Caco-2 (cell line): ENCODE results near the gene SCYL1. TPM values are rescaled to one million over a fixed set of nuclear protein-coding genes. Genes with fewer than 3 reads are reported as not detected.

Experiments
- BruUV-seq: library from RNA; stranded (reverse); fragments of 400-500 nt; replicated peaks from 2 replicates; lab custom pipeline; 2021; lab: Mats Ljungman, UMichigan
- CTCF ChIA-PET: fragments of 300-600 bp; sonication (Branson Sonifier 250); formaldehyde crosslinking; loops from one replicate; lab custom pipeline; 2022; ENCODE audit warnings: antibody characterized with exemption; lab: Charles Lee
- POLR2A ChIA-PET: fragments of 300-600 bp; sonication (Branson Sonifier 250); formaldehyde crosslinking; loops from one replicate; lab custom pipeline; 2022; ENCODE audit warnings: antibody characterized with exemption; lab: Charles Lee
- DNase-seq, 2 experiments: peaks; one replicate each; pipeline versions ENCODE4 v3.0.0 to v3.0.0-alpha.2; 2020 to 2022
- H3K27me3 ChIP-seq: replicated peaks from 2 replicates; pipeline ENCODE4 v1.6.0; 2011; ENCODE audit warnings: low read length; ENCODE audit not compliant: control insufficient read depth, insufficient read depth
- H3K36me3 ChIP-seq: 2 replicates; pipeline ENCODE4 v1.5.1; 2011; ENCODE audit warnings: low read length; ENCODE audit not compliant: control insufficient read depth, insufficient read depth
- H3K4me1 ChIP-seq: fragments of 250-450 bp; sonication (Bioruptor Pico); 2 replicates; pipeline ENCODE4 v1.5.1; 2020; ENCODE audit warnings: mild to moderate bottlenecking
- H3K4me3 ChIP-seq: 2 replicates; pipeline ENCODE4 v1.5.1; 2011; ENCODE audit warnings: low read depth, mild to moderate bottlenecking, control low read depth, low read length
- H3K9me3 ChIP-seq: fragments of 250-450 bp; sonication (Bioruptor Pico); 2 replicates; pipeline ENCODE4 v1.5.1; 2020; ENCODE audit warnings: mild to moderate bottlenecking, moderate library complexity
- H3K27ac Mint-ChIP-seq: one replicate; pipeline ENCODE4 v1.8.0; 2022; ENCODE audit warnings: mixed read lengths; ENCODE audit not compliant: unreplicated experiment
- H3K27me3 Mint-ChIP-seq: one replicate; pipeline ENCODE4 v1.8.0; 2022; ENCODE audit warnings: mixed read lengths; ENCODE audit not compliant: insufficient read depth, unreplicated experiment
- H3K36me3 Mint-ChIP-seq: one replicate; pipeline ENCODE4 v1.8.0; 2022; ENCODE audit warnings: mild to moderate bottlenecking, mixed read lengths; ENCODE audit not compliant: insufficient read depth, unreplicated experiment
- H3K4me1 Mint-ChIP-seq: one replicate; pipeline ENCODE4 v1.8.0; 2022; ENCODE audit warnings: low read depth, mixed read lengths; ENCODE audit not compliant: unreplicated experiment
- H3K4me3 Mint-ChIP-seq: one replicate; pipeline ENCODE4 v1.8.0; 2022; ENCODE audit warnings: mild to moderate bottlenecking, moderate library complexity, mixed read lengths; ENCODE audit not compliant: unreplicated experiment
- H3K9me3 Mint-ChIP-seq: one replicate; pipeline ENCODE4 v1.8.0; 2022; ENCODE audit warnings: mixed read lengths; ENCODE audit not compliant: unreplicated experiment
- intact Hi-C: fragments of 100-400 bp; cut with micrococcal nuclease; formaldehyde crosslinking; loops from one replicate; pipeline ENCODE4 v1.10.0; 2022; ENCODE audit not compliant: unreplicated experiment
- total RNA-seq: library from RNA; stranded (reverse); gene quantifications from 2 replicates; pipeline ENCODE4 v1.2.3, GENCODE V29; 2022
- TF ChIP-seq, protein P1 (sequence below), 2 experiments: fragments of 200-600 bp in 1 of 2; IDR thresholded peaks; 1 replicate in 1 of 2; 2 replicates in 1 of 2; pipeline versions ENCODE4 v1.5.1 to v1.8.0; 2011 to 2022; ENCODE audit warnings: antibody characterized with exemption in 1 of 2, control low read depth in 1 of 2, inconsistent platforms in 1 of 2, low read depth in 1 of 2, low read length in 1 of 2, mild to moderate bottlenecking in 1 of 2, moderate library complexity in 1 of 2; ENCODE audit not compliant: insufficient read depth in 1 of 2, severe bottlenecking in 1 of 2, unreplicated experiment in 1 of 2

SCYL1 gene
- total RNA-seq, 1 experiment from 2014 or later, result 123 TPM

DNA sequence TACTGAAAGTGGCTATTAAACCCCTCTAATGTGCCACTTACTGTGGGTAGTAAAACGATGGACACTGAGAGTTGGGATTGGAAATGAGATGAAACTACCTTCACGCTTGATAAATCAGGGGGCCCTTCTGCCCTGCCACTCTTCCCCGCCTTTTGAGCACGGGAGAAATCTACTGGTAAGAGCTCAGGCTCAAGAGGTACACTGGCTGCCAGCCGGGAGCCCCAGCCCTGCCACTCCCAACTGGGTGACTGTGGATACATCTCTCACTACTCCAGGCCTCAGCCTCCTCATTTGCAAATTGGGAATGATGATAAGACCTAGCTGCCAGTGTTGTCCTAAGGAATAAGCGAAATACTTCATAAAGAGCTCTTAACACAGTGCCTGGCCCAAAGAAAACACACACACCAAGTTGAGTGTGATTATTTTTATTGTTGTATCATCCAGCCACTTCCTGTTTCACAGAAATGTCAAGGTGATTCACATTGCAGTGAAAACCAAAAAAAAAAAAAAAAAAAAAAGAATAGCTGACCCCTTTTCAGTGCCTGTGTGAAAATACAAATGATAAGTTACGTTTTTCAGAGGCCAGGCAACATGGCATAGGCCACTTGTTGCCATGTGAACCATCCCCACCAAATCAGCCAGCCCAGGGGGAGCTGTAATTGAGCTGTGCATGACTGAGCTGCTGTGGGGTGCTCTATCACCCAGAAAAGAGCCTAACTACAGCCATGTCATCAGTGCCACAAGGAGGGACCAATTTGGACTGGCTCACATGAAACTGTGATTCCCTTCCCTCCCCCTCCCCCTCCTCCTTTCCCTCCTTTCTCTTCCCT, 41.0 kb downstream of the SCYL1 start:
- Histone ChIP-seq H3K36me3 (peaks cover 1% of the 10 kb centered on the region; the same call in 1 of the 2 replicates), H3K4me3 (no peak overlapping the region), H3K27me3 (no peaks in the 10 kb centered on the region), H3K9me3 (no peaks in the 10 kb centered on the region), H3K4me1 (peaks cover 10% of the 10 kb centered on the region; the same call in 1 of the 2 replicates)
- Mint-ChIP-seq H3K27ac (no peak overlapping the region), H3K4me1 (peaks cover 24% of the 10 kb centered on the region), H3K36me3 (peaks cover 25% of the 10 kb centered on the region), H3K4me3 (no peak overlapping the region), H3K9me3 (no peaks in the 10 kb centered on the region), H3K27me3 (no peaks in the 10 kb centered on the region)
- ChIA-PET CTCF (interaction anchor here (0.6 to 1.0 kb wide), 2 partner anchors 14 to 15 kb away, joined by 4 read pairs; no protein-coding TSS in a partner anchor), POLR2A (no interaction called here)
- TF ChIP-seq, protein P1, sequence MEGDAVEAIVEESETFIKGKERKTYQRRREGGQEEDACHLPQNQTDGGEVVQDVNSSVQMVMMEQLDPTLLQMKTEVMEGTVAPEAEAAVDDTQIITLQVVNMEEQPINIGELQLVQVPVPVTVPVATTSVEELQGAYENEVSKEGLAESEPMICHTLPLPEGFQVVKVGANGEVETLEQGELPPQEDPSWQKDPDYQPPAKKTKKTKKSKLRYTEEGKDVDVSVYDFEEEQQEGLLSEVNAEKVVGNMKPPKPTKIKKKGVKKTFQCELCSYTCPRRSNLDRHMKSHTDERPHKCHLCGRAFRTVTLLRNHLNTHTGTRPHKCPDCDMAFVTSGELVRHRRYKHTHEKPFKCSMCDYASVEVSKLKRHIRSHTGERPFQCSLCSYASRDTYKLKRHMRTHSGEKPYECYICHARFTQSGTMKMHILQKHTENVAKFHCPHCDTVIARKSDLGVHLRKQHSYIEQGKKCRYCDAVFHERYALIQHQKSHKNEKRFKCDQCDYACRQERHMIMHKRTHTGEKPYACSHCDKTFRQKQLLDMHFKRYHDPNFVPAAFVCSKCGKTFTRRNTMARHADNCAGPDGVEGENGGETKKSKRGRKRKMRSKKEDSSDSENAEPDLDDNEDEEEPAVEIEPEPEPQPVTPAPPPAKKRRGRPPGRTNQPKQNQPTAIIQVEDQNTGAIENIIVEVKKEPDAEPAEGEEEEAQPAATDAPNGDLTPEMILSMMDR (IDR thresholded peaks at IDR 0.05; ENCODE audit: insufficient read depth in 1 of 2, low read depth in 1 of 2, low read length in 1 of 2, severe bottlenecking in 1 of 2, unreplicated experiment in 1 of 2), result no peak
- intact Hi-C loops, result no loop called here
- no TSS peak for BruUV-seq
- no peak for DNase-seq

DNA sequence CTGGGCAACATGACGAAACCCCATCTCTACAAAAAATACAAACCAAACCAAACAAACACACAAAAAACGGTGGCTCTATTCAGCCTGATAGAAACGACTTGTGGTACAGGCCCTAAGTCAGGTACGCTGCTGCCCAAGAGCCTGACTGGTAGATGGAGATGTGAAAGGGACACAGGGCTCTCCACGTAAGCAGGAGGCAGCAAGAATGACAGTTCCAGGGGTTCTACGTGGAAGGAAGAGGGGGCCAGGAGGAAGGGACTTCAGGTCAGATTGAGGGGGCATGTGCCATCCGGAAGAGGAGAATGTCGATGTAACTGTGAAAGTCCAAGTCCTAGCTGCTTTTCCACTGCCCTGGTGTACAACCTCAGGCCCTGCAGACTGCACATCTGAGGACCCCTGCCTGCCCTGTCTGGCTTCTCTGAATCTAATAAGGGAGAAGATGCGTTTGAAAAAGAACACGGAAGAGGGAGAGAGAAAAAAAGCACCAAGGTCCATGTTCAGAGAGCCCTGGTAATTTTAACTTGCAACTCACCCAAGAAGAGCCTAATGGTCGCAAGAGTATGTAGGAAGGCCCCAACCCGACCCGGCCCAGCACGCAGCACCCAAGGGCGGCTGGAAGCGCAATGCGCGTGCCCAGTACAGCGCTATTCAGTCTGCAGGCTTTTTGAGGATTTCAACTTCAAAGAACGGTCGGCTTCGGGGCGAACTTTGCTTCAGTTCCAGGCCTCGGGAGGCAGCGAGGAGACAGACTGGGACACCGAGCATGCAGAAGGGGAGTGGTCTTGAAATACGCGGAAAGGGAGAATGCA, 44.5 kb downstream of the SCYL1 start:
- no peaks in the 10 kb centered on the region for H3K9me3 Mint-ChIP-seq
- peak overlapping the region; percentile 97 for H3K27ac Mint-ChIP-seq
- no TSS peak for BruUV-seq
- no peaks in the 10 kb centered on the region for H3K9me3 ChIP-seq
- H3K4me3 ChIP-seq, result peak overlapping the region; percentile 99
- H3K4me1 ChIP-seq, result peaks cover 25% of the 10 kb centered on the region
- CTCF ChIA-PET, result interaction anchor here (0.5 to 3.5 kb wide), 11 partner anchors 9 to 433 kb away, joined by 3 to 23 read pairs (median 4); partner anchors contain the start of genes EIF1AD and PCNX3
- peaks cover 1% of the 10 kb centered on the region for H3K36me3 ChIP-seq
- intact Hi-C loops, result no loop called here
- H3K4me3 Mint-ChIP-seq, result peak overlapping the region; percentile 98
- no peak for DNase-seq
- H3K27me3 Mint-ChIP-seq, result no peaks in the 10 kb centered on the region
- peaks cover 25% of the 10 kb centered on the region for H3K4me1 Mint-ChIP-seq
- no peaks in the 10 kb centered on the region for H3K27me3 ChIP-seq
- POLR2A ChIA-PET, result interaction anchor here (0.9 to 1.1 kb wide), 6 partner anchors 9 to 198 kb away, joined by 3 to 7 read pairs (median 4); partner anchors contain the start of genes NEAT1 and PCNX3
- TF ChIP-seq, protein P1 (IDR thresholded peaks at IDR 0.05; ENCODE audit: insufficient read depth in 1 of 2, low read depth in 1 of 2, low read length in 1 of 2, severe bottlenecking in 1 of 2, unreplicated experiment in 1 of 2), result no peak
- peaks cover 48% of the 10 kb centered on the region for H3K36me3 Mint-ChIP-seq
